SH-SY5Y (cell line): ENCODE results near the gene CLDN20.

Experiments used
- GATA2 ChIP-seq: IDR thresholded peaks from 2 replicates; pipeline ENCODE4 v1.6.1; 2011; ENCODE audit warnings: mild to moderate bottlenecking, low read depth, low read length
- GATA3 ChIP-seq: IDR thresholded peaks from 2 replicates; pipeline ENCODE4 v1.6.1; 2011; ENCODE audit warnings: low read depth, mild to moderate bottlenecking, low read length, moderate library complexity

DNA sequence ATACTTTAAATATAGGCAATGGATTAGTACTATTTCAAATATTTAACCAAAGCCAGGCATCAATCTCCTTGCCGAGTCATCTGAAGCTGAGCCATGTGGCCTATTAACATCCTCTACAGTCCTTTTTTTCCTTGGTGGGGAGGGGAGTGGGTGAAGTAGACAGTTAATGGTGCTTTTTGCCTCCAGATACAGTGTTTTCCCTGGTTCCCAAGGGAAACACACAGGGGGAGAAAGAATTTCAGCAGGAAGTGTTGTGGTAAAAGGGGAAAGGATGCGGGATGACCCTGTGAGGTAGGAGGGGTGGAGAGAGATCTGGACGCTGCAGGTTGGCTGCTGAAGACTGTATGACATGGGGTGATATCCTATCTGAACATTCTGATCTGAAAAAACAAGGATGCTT, 9.6 kb downstream of the CLDN20 start:
- TF ChIP-seq GATA2, result no peak
- no peak for TF ChIP-seq GATA3
